Nephron progenitor cell (in vitro differentiated cells): ENCODE data around the gene GDPD1.
"Not testable (repeated sequence)": the region's sequence is repeated elsewhere in the genome, so short reads cannot be mapped to it uniquely, and the experiment has no call there.

Source experiments
- DNase-seq: peaks from one replicate; pipeline ENCODE4 v3.0.0; 2021
- H3K27ac Mint-ChIP-seq: 2 replicates; pipeline ENCODE4 v1.8.0; 2021; ENCODE audit warnings: mild to moderate bottlenecking, moderate library complexity, mixed read lengths
- H3K27me3 Mint-ChIP-seq: 2 replicates; pipeline ENCODE4 v1.8.0; 2021; ENCODE audit warnings: mild to moderate bottlenecking, low read depth, mixed read lengths; ENCODE audit not compliant: poor library complexity
- H3K36me3 Mint-ChIP-seq: 2 replicates; pipeline ENCODE4 v1.8.0; 2021; ENCODE audit warnings: low read depth, mixed read lengths
- H3K4me1 Mint-ChIP-seq: 2 replicates; pipeline ENCODE4 v1.8.0; 2021; ENCODE audit warnings: mixed read lengths
- H3K4me3 Mint-ChIP-seq: 2 replicates; pipeline ENCODE4 v1.8.0; 2021; ENCODE audit warnings: mild to moderate bottlenecking, moderate library complexity, mixed read lengths
- H3K9me3 Mint-ChIP-seq: 2 replicates; pipeline ENCODE4 v1.8.0; 2021; ENCODE audit warnings: mild to moderate bottlenecking, moderate library complexity, mixed read lengths
- CTCF ChIP-seq: fragments of 200-600 bp; sonication (generic); IDR thresholded peaks from 2 replicates; pipeline ENCODE4 v1.5.0; 2021; ENCODE audit warnings: antibody characterized with exemption

Gene GDPD1

GRCh38 chr17:59311051-59311468 is 90.7 kb downstream of the GDPD1 start:
- DNase-seq: peak; percentile 35
- H3K4me1 Mint-ChIP-seq: peaks cover 13% of the 10 kb centered on the region
- TF ChIP-seq CTCF: peak; percentile 87
- H3K9me3 Mint-ChIP-seq: no peaks in the 10 kb centered on the region
- no peaks in the 10 kb centered on the region for H3K36me3 Mint-ChIP-seq
- H3K4me3 Mint-ChIP-seq: no peak overlapping the region
- no peak overlapping the region for H3K27ac Mint-ChIP-seq
- H3K27me3 Mint-ChIP-seq: peaks cover 9% of the 10 kb centered on the region

DNA sequence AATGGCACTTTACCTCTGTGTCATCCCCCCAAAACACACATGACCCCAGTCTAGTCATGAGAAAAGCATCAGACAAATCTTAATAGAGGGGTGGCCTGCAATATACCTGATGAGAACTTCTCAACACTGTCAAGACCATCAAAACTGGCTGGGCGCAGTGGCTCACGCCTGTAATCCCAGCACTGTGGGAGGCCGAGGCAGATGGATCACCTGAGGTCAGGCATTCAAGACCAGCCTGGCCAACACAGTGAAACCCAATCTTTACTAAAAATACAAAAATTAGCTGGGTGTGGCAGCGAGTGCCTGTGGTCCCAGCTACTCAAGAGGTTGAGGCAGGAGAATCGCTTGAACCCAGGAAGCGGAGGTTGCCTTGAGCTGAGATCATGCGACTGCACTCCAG is 91.2 kb downstream of the GDPD1 start:
- H3K27me3 Mint-ChIP-seq, H3K9me3 Mint-ChIP-seq, DNase-seq, H3K4me3 Mint-ChIP-seq, H3K36me3 Mint-ChIP-seq, H3K27ac Mint-ChIP-seq: not testable (repeated sequence)
- peaks cover 13% of the 10 kb centered on the region for H3K4me1 Mint-ChIP-seq

- no peak for DNase-seq
- no peaks in the 10 kb centered on the region for H3K36me3 Mint-ChIP-seq
- H3K4me3 Mint-ChIP-seq: no peak overlapping the region
- peaks cover 10% of the 10 kb centered on the region for H3K4me1 Mint-ChIP-seq
- peak overlapping the region; percentile 39 for H3K27ac Mint-ChIP-seq
- no peak for TF ChIP-seq CTCF
- peaks cover 6% of the 10 kb centered on the region for H3K27me3 Mint-ChIP-seq
- peaks cover 7% of the 10 kb centered on the region for H3K9me3 Mint-ChIP-seq
These were observed 95.6 kb downstream of the GDPD1 start for GRCh38 chr17:59315866-59316265.
